Ectodermal cell (in vitro differentiated cells): Measurements from ENCODE around the gene UNC13B.
"Not testable (repeated sequence)": the region's sequence is repeated elsewhere in the genome, so short reads cannot be mapped to it uniquely, and the experiment has no call there.

Experiments
- H3K27ac ChIP-seq: 2 replicates; pipeline ENCODE4 v1.7.0; 2013; ENCODE audit warnings: mild to moderate bottlenecking, low read depth, low read length; ENCODE audit not compliant: insufficient read depth, poor library complexity, severe bottlenecking
- H3K27me3 ChIP-seq: 2 replicates; pipeline ENCODE4 v1.7.0; 2013; ENCODE audit warnings: mild to moderate bottlenecking, low read length; ENCODE audit not compliant: insufficient read depth, control insufficient read depth, poor library complexity, severe bottlenecking
- H3K36me3 ChIP-seq: one replicate; pipeline ENCODE4 v1.7.0; 2013; ENCODE audit warnings: low read length; ENCODE audit not compliant: control insufficient read depth, insufficient read depth
- H3K4me1 ChIP-seq: one replicate; pipeline ENCODE4 v1.7.0; 2013; ENCODE audit warnings: low read length; ENCODE audit not compliant: control insufficient read depth, insufficient read depth
- H3K4me3 ChIP-seq: 2 replicates; pipeline ENCODE4 v1.7.0; 2013; ENCODE audit warnings: low read depth, low read length, control low read depth; ENCODE audit not compliant: insufficient read depth
- H3K9me3 ChIP-seq: 2 replicates; pipeline ENCODE4 v1.7.0; 2013; ENCODE audit warnings: mild to moderate bottlenecking, low read length, moderate library complexity; ENCODE audit not compliant: control insufficient read depth
- WGBS, 2 experiments: methylation state at CpG; one replicate each; pipeline ENCODE4 v1.1.7; 2013; ENCODE audit warnings: missing lambda C conversion rate in 2 of 2; 5-methylcytosine and 5-hydroxymethylcytosine counted together

The UNC13B gene

DNA sequence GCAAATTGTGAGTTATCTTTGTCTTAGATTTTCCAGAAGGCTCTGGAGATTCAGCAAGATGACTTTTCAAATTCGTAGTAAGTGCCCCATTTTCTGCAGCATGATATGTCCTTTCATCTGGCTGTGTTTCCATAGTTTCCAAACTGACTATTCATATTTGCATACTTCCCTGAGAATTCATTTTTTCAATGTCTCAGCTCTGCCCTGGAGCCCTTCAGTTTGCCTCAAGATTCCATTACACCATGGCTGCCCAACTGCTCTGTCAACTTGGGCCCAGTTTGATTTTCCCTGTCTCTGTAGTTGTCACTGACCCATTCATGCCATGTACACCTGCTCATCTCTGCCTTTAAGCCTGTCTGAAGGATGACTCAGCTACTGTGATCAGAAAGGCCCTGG, 233.9 kb downstream of the UNC13B start:
- Histone ChIP-seq H3K27ac (no peak overlapping the region), H3K36me3 (peaks cover 6% of the 10 kb centered on the region), H3K9me3 (no peaks in the 10 kb centered on the region), H3K27me3 (no peaks in the 10 kb centered on the region), H3K4me3 (no peak overlapping the region), H3K4me1 (peaks cover 6% of the 10 kb centered on the region)
- WGBS, 2 experiments, result 92 to 93% methylated on average over 1 of the region's 1 CpG

- 95% methylated on average over 10 of the region's 10 CpGs for WGBS, 2 experiments
- Histone ChIP-seq H3K27ac (no peak overlapping the region), H3K9me3 (no peaks in the 10 kb centered on the region), H3K36me3 (peaks cover 6% of the 10 kb centered on the region), H3K4me1 (peaks cover 6% of the 10 kb centered on the region), H3K27me3 (no peaks in the 10 kb centered on the region), H3K4me3 (no peak overlapping the region)
Observed at GRCh38 chr9:35396560-35397215, 234.9 kb downstream of the UNC13B start.

DNA sequence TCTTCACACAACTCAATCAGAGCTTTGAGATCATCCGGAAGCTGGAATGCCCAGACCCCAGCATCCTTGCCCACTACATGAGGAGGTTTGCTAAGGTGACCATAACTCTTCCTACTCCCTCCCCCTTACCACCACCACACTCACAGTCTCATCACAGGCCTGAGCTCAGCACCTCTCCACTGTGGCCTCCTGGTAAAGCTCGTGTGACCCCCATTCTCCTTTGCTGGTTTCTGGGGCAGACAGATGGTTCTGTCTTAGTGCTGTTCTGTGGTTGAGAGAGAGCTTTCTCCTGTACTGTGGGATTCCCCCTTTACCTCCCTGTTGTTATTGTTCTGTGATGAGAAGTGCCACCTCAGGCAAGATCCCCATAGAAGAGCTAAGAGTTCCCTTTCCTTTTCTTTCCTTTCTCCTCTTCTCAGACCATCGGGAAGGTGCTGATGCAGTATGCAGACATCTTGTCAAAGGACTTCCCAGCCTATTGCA, 235.4 kb downstream of the UNC13B start:
- Histone ChIP-seq H3K27me3 (no peaks in the 10 kb centered on the region), H3K9me3 (no peaks in the 10 kb centered on the region), H3K27ac (no peak overlapping the region), H3K4me3 (no peak overlapping the region), H3K4me1 (peaks cover 6% of the 10 kb centered on the region), H3K36me3 (peaks cover 6% of the 10 kb centered on the region)
- WGBS, 2 experiments, result 89 to 93% methylated on average over 3 of the region's 3 CpGs

DNA sequence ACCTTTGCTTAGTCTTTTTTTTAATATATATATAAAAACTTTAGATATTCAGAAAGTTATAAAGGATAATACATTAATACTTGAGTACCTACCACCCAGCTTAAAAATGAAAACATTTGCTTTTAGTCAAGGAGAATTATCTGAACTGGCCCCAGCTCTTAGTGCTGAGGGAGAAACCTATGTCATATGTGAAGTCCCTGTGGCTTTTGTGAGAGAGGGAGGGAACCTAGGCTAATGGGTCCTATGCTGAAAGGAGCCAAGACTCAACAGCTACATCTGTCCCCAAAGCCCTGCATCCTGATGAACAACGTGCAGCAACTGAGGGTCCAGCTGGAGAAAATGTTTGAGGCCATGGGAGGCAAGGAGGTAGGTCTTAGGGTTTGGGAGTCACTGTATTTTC, 236.1 kb downstream of the UNC13B start:
- Histone ChIP-seq H3K36me3 (peaks cover 6% of the 10 kb centered on the region), H3K9me3 (no peaks in the 10 kb centered on the region), H3K4me1 (peaks cover 6% of the 10 kb centered on the region), H3K27me3 (no peaks in the 10 kb centered on the region), H3K27ac (no peak overlapping the region), H3K4me3 (no peak overlapping the region)
- 90 to 100% methylated on average over 1 of the region's 1 CpG for WGBS, 2 experiments

GRCh38 chr9:35398651-35399335, 237.0 kb downstream of the UNC13B start:
- H3K36me3 ChIP-seq, result peaks cover 6% of the 10 kb centered on the region
- WGBS, 2 experiments, result 95% methylated on average over 16 of the region's 16 CpGs
- no peaks in the 10 kb centered on the region for H3K9me3 ChIP-seq
- no peak overlapping the region for H3K4me3 ChIP-seq
- no peak overlapping the region for H3K27ac ChIP-seq
- no peaks in the 10 kb centered on the region for H3K27me3 ChIP-seq
- H3K4me1 ChIP-seq, result peaks cover 6% of the 10 kb centered on the region

DNA sequence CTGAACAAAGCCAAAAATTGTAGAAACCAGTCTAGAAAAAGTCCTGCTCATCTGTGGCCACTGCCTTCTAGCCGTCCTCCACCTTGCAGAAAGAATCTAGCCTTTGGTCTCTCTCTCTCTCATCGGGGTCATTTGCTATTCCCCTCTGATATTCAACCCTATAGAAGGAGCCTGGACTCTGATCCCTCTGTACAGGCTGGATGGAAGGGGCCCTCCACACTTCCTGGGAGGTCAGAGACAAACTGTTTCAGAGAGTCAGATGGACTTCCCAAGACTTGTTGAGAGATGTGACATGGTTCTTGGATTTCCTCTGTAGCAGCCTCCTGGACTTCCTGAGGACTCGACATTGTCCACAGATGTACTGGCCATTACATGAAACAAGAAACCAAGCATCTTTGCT, 243.1 kb downstream of the UNC13B start:
- Histone ChIP-seq H3K27ac (no peak overlapping the region), H3K9me3 (no peaks in the 10 kb centered on the region), H3K4me3 (no peak overlapping the region), H3K36me3 (no peaks in the 10 kb centered on the region), H3K27me3 (no peaks in the 10 kb centered on the region), H3K4me1 (no peaks in the 10 kb centered on the region)
- WGBS, 2 experiments, result 93 to 95% methylated on average over 3 of the region's 3 CpGs

DNA sequence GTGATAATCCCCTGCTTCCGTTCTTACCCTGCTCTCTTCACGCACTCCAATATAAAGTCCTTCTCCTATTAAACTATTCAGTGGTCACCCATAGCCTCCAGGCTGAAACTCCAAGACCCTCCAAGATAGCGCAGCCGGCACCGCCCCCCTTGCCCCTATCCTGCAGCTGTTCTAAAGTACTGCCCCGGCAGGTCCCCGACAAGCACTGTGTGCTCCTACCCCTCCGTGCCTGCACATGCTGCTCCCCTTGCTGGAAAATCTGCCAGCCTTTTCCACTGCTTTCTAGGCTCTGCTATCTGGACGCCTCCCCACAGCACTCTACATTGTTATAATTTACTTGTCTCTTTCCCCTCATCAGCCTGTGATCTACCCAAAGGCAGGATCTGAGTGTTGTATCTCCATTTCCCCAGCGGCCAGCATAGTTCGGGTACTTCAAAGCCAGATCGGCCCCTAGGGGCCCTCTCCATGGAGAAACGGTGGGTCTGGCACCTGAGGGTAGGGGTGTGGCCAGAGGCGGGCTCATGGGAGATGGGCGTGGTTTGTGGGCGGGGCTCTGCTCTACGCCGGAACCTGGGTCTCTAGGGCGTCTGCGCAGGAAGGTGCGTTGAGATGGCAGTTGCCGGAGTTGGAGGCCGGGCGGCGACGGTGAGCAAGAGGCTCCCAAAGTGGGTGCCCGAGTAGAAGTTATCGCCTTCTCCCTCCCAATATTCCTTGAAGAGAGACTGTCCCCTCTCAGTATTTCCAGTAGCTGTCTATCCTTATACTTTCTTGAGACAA, 244.6 kb downstream of the UNC13B start:
- Histone ChIP-seq H3K9me3 (no peaks in the 10 kb centered on the region), H3K36me3 (no peaks in the 10 kb centered on the region), H3K4me3 (no peak overlapping the region), H3K27me3 (no peaks in the 10 kb centered on the region), H3K27ac (no peak overlapping the region), H3K4me1 (no peaks in the 10 kb centered on the region)
- WGBS, 2 experiments, result 65 to 75% methylated on average over 28 of the region's 28 CpGs

DNA sequence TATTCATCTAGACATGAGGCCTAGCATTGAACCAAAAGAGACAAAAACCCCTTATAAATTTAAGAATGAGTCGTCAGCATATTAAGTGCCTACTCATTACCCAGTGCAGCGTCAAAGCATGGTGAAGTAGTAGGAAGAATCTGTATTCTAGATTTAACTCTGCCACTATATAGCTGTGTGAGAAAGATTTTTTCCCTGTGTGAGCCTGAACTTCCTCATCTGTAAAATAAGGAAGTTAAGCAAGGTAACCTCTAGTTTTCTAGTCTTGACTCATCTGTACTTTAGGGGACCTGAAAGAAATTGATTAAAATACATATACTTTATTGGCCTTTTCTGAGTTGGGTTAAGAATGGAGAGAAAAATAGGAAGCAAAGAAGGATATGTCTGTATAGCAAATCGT, 246.0 kb downstream of the UNC13B start:
- H3K9me3 ChIP-seq, result no peaks in the 10 kb centered on the region
- H3K4me3 ChIP-seq, result no peak overlapping the region
- no peaks in the 10 kb centered on the region for H3K36me3 ChIP-seq
- no peak overlapping the region for H3K27ac ChIP-seq
- no peaks in the 10 kb centered on the region for H3K4me1 ChIP-seq
- H3K27me3 ChIP-seq, result no peaks in the 10 kb centered on the region
- WGBS, 2 experiments, result 95 to 100% methylated on average over 2 to 3 of the region's 3 CpGs

DNA sequence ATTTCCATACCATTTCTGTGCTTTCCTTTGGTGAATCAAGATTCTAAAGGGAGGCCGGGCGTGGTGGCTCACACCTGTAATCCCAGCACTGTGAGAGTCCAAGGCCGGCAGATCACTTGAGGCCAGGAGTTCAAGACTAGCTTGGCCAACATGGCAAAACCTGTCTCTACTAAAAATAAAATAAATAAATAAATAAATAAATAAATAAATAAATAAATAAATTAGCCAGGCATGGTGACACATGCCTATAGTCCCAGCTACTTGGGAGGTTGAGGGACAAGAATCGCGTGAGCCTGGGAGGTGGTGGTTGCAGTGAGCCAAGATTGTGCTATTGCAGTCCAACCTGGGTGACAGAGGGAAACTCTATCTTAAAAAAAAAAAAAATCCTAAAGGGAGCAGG, 247.6 kb downstream of the UNC13B start:
- H3K9me3 ChIP-seq, H3K4me1 ChIP-seq, H3K27ac ChIP-seq, H3K36me3 ChIP-seq, H3K27me3 ChIP-seq, H3K4me3 ChIP-seq: not testable (repeated sequence)
- 90 to 98% methylated on average over 5 of the region's 5 CpGs for WGBS, 2 experiments

DNA sequence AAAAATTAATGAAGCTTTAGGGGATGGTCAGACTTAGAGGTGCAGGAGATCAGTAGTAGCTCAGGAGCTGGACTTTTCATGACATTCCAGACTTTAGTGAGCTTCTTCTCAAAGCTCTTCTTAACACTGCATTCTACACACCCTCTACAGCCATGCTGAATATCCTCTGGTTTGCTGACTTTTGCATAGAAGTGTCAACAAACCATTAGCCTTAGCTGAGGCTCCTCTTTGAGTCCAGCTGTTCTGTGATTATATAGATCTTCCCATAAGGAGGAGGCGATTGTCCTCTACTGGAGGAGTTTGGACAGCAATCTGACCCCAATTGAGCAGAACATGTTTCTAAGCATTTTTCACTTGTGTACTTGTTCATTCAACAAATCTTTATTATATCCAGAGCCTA, 253.1 kb downstream of the UNC13B start:
- no peaks in the 10 kb centered on the region for H3K36me3 ChIP-seq
- no peak overlapping the region for H3K27ac ChIP-seq
- H3K27me3 ChIP-seq, result no peaks in the 10 kb centered on the region
- no peak overlapping the region for H3K4me3 ChIP-seq
- no peaks in the 10 kb centered on the region for H3K4me1 ChIP-seq
- 80 to 94% methylated on average over 1 of the region's 1 CpG for WGBS, 2 experiments
- H3K9me3 ChIP-seq, result no peaks in the 10 kb centered on the region
